GM18508 (cell line): ENCODE measurements around the gene NBR1.
"Not testable (repeated sequence)": the region's sequence is repeated elsewhere in the genome, so short reads cannot be mapped to it uniquely, and the experiment has no call there.

Experiments used
- ATAC-seq: cut with Tn5 transposase; IDR thresholded peaks from one replicate; pipeline ENCODE4 v1.9.1; 2021; ENCODE audit warnings: moderate number of reproducible peaks; ENCODE audit not compliant: insufficient read depth, unreplicated experiment

The NBR1 gene, protein sequence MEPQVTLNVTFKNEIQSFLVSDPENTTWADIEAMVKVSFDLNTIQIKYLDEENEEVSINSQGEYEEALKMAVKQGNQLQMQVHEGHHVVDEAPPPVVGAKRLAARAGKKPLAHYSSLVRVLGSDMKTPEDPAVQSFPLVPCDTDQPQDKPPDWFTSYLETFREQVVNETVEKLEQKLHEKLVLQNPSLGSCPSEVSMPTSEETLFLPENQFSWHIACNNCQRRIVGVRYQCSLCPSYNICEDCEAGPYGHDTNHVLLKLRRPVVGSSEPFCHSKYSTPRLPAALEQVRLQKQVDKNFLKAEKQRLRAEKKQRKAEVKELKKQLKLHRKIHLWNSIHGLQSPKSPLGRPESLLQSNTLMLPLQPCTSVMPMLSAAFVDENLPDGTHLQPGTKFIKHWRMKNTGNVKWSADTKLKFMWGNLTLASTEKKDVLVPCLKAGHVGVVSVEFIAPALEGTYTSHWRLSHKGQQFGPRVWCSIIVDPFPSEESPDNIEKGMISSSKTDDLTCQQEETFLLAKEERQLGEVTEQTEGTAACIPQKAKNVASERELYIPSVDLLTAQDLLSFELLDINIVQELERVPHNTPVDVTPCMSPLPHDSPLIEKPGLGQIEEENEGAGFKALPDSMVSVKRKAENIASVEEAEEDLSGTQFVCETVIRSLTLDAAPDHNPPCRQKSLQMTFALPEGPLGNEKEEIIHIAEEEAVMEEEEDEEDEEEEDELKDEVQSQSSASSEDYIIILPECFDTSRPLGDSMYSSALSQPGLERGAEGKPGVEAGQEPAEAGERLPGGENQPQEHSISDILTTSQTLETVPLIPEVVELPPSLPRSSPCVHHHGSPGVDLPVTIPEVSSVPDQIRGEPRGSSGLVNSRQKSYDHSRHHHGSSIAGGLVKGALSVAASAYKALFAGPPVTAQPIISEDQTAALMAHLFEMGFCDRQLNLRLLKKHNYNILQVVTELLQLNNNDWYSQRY

DNA sequence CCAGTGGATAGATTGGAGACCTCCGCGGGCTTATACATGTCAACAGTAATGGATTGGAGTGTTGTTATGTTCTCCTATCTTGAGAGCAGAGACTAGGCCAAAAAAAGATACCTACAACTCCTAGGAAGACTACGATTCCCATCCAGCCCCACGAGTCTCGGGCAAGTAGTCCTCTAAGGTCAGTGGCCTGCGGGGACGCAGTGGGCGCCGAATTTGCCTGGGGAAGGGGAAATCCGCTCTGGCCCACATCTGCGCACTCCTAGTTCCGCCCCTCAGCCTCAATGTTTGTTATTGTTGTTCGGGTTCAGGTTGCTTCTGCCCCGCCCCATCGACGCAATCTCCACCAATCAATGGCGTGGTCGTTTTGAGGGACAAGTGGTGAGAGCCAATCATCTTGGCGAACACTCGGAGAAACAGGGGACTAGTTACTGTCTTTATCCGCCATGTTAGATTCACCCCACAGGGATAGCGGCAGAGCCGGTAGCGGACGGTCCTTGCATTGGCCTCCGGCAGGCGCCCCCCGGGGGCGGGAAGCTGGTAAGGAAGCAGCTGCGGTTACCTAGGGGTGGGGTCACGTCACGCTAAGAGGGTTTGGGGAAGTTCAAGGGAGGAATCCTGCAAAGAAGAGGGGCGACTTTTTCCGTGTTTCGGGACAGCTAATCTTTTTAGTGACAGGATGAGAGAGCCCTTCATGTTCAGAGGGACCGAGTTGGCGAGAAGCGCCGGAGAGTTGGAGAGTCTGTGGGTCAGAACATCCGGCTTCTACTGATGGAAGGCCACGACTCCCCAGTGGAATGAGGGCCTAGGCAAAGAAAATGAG is at the start of gene NBR1:
NBR1 (plus strand) TSS at position 449 of the 820 bp plus-strand sequence. CDS start 4,586 bp downstream, outside the sequence.
- ATAC-seq: peak; percentile 41

DNA sequence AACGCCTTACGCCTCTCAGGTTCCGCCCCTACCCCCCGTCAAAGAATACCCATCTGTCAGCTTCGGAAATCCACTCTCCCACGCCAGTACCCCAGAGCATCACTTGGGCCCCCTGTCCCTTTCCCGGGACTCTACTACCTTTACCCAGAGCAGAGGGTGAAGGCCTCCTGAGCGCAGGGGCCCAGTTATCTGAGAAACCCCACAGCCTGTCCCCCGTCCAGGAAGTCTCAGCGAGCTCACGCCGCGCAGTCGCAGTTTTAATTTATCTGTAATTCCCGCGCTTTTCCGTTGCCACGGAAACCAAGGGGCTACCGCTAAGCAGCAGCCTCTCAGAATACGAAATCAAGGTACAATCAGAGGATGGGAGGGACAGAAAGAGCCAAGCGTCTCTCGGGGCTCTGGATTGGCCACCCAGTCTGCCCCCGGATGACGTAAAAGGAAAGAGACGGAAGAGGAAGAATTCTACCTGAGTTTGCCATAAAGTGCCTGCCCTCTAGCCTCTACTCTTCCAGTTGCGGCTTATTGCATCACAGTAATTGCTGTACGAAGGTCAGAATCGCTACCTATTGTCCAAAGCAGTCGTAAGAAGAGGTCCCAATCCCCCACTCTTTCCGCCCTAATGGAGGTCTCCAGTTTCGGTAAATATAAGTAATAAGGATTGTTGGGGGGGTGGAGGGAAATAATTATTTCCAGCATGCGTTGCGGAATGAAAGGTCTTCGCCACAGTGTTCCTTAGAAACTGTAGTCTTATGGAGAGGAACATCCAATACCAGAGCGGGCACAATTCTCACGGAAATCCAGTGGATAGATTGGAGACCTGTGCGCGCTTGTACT is 45.7 kb upstream of the NBR1 start, which contains the start of gene BRCA1:
BRCA1 (minus strand) TSS at position 232 of the 834 bp plus-strand sequence. CDS start 1,268 bp downstream, outside the sequence.
- peak; percentile 89 for ATAC-seq

DNA sequence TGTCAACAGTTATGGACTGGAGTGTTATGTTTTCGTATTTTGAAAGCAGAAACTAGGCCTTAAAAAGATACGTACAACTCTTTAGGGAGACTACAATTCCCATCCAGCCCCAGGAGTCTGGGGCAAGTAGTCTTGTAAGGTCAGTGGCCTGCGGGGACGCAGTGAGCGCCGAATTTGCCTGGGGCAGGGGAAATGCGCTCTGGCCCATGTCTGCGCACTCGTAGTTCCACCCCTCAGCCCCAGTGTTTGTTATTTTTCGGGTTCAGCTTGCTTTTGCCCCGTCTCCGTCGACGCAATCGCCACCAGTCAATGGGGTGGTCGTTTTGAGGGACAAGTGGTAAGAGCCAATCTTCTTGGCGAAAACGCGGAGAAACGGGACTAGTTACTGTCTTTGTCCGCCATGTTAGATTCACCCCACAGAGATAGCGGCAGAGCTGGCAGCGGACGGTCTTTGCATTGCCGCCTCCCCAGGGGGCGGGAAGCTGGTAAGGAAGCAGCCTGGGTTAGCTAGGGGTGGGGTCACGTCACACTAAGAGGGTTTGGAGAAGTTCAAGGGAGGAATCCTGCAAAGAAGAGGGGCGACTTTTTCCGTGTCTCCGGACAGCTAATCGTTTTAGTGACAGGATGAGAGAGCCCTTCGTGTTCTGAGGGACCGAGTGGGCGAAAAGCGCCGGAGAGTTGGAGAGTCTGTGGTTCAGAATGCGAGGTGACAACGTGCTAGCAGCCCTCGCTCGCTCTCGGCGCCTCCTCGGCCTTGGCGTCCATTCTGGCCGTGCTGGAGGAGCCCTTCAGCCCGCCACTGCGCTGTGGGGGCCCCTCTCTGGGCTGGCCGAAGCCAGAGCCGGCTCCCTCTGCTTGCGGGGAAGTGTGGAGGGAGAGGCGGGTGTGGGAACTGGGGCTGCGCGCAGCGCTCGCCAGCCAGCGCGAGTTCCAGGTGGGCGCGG is 44.8 kb upstream of the NBR1 start:
- ATAC-seq: no peak

DNA sequence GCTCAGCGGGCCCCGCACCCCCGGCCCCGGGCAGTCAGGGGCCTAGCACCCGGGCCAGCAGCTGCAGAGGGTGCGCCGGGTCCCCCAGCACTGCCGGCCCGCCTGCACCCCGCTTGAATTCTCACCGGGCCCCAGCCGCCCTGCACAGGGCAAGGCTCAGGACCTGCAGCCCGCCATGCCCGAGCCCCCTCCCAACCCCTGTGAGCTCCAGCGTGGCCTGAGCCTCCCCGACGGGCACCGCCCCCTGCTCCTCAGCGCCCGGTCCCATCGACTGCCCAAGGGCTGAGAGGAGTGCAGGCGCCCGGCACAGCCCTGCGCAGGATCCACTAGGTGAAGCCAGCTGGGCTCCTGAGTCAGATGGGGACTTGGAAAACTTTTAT is 44.1 kb upstream of the NBR1 start:
- no peak for ATAC-seq

DNA sequence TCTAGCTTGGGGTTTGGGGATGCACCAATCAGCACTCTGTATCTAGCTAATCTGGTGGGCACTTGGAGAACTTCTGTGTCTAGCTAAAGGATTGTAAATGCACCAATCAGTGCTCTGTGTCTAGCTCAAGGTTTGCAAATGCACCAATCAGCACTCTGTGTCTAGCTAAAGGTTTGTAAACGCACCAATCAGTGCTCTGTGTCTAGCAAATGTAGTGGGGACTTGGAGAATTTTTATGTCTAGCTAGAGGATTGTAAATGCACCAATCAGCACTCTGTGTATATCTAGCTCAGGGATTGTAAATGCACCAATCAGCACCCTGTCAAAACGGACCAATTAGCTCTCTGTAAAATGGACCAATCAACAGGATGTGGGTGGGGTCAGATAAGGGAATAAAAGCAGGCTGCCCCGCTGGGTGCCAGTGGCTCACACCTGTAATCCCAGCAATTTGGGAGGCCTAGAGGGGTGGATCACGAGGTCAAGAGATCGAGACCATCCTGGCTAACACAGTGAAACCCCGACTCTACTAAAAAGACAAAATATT is 43.6 kb upstream of the NBR1 start:
- ATAC-seq: not testable (repeated sequence)

DNA sequence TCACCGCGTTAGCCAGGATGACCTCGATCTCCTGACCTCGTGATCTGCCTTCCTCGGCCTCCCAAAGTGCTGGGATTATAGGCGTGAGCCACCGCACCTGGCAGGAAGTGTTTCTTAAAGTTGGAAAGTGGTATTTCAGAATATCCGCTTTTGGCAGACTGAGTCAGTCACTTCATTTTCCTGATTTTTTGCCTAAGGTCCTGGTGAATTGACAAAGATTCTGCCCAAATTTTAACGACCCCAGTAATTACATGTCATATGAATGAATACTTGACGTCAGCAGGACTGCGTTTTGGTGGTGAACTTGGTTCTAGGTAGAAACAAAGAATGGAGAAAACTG is 41.4 kb upstream of the NBR1 start:
- no peak for ATAC-seq

DNA sequence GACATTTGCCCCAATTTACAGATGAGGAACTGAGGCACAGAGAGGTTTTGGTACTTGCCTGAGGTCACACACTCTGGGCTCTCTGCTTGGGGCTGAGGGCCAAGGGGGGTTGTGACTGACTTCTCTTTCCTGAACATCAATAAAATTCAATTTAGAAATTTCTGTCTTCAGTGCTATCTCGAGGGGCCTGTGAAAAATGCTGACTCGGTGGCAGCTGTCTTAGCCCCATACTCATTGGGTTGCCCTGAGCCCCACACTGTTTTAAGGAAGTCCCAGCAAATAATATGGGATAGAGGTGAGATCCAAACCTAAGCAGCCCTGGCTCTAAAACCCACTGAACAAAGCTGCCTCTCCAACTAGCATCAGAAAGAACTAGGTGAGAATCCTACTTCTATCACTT is 38.9 kb upstream of the NBR1 start:
- no peak for ATAC-seq

DNA sequence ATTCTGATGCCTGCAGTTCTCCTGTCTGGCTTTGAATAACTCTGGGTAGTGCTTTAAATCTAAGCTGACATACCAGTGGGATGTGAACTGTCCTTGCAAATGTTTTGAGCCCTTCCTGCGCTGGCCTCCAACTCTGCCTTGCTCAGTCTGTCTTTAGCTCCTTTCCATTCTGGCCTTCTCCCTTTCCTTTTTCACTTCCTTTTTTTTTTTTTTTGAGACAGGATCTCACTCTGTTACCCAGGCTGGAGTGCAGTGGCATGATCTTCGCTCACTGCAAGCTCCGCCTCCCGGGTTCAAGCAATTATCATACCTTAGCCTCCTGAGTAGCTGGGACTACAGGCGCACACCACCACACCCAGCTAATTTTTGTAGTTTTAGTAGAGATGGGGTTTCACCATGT is 37.6 kb upstream of the NBR1 start:
- ATAC-seq: not testable (repeated sequence)

DNA sequence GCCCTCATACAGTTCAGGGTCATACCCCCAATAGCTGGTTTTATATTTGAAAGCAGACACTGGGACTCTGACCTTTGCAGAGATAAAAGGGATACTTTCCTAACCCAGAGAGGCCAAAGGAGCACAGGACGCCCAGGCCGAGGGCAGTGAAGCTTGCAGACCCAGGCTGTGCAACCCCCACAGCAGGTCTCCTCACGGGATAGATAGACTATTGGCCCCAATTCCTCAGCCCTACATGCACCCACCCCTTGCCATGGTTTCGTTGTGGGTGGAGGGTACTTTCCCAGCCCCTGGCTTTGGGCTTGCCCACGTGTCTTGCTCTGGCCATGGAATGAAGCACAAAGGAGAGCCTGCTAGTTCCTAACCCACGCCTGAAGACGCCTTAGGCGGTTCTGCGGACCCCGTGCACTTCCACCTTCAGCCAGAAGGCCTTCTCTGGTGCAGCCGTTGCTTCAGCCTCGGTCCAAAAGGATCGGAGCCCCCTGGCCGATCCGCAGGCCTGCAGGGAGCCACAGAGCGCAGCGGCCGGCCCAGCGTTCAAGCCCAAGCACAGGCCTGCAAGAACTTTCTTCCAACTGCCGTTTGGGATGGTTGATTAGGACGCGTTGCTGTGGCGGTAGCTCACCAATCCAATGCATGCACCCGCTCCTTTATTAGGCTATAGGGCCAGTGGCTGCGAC is 36.1 kb upstream of the NBR1 start:
- no peak for ATAC-seq

DNA sequence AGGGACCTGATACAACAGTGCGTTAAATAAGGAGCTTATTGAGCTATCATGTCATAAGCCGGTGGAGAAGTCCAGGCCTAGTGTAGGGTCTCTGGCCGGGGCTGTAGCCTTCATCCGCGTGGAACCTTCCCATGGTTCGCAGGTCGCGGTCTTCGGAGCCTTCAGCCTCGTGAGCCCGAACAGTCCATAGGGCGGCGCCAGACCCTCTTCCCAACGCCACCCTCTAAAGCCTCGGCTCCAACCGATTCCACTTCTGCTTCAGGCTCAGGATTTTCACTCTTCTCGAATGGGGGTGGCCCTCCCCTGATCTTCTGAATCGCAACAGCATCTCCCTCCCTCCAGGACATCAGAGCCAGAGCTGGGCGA is 35.6 kb upstream of the NBR1 start:
- no peak for ATAC-seq

DNA sequence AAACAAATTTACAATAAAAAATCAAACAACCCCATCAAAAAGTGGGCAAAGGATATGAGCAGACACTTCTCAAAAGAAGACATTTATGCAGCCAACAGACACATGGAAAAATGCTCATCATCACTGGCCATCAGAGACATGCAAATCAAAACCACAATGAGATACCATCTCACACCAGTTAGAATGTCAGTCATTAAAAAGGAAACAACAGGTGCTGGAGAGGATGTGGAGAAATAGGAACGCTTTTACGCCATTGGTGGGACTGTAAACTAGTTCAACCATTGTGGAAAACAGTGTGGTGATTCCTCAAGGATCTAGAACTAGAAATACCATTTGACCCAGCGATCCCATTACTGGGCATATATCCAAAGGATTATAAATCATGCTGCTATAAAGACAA is 34.4 kb upstream of the NBR1 start:
- ATAC-seq: not testable (repeated sequence)

DNA sequence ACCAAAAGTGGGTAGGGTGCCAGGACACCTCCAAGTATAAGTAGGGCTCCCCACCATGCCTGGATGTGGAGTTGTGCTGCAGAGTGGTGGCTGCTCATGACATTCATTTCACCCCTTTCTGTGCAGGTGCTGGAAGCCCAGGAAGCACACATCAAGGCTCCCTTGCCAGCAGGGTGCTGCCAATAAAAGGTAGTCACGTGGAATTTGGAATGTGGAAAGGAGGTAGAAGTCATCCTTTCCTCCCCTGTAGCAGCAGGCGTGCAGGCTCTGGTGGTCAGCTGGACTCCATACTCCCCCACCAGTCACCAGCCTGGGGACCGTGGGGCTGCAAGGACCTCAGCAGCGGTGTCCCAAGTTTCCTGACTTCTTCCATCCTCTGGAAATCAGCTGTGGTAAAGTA is 32.5 kb upstream of the NBR1 start:
- not testable (repeated sequence) for ATAC-seq

DNA sequence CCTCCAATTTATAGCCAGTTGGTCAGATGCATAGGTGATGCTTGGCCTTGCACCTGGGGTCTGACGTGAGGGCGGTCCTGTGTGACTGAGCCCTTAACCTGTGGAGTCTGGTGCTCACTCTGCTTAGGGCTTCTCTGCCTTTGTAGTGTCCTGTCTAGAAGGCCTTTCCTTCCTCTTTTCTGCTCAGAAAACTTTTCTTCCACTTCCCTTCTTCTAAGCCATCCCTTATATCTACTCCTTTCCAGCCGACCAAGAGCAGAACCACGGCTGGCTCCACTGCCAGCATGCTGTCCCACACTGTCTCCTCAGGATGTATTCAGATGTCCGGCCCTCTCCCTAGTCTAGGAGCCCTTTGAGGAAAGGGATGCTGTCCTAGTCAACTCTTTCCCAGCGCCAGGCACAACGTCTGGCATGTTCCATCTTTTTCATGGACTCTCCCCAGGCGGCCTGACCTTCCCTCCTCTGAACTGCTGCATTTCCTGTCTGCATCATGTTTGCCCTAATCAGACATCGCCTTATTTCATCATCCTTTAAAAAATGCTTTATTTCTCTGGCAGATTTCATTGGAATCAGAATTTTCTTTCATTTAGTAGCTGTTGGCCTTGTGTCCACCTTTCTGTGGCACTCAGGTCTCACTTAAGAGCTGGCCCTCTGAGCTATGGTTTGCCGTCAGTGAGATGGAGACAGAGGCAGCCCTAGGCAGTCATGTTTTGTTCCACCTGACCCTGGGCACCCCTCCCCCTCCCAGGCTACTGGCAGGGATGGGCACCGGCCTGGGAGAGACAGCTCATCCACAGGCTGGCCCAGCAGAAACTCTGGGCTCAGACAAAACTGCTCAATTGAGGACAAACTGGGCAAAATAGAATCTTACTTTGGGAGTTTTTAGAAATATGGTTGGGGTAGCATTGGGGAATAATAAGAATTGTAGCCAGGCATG is 30.4 kb upstream of the NBR1 start:
- ATAC-seq: no peak

DNA sequence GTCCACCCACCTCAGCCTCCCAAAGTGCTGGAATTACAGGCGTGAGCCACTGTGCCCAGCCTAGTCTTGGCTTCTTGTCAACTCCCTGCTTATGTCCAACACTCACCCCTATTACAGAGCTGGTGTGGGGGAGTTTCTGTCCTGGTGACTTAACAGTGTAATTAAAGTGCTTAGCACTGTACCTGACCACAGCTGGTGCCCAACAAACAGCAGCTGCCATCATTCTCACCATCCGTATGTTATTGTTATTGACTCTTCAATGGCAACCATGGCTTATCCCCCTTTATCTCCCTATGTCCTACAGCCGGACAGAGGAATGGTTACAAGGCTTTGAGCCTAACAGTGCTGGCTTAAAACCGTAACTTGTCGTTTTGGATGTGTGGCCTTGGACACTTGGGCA is 28.9 kb upstream of the NBR1 start:
- ATAC-seq: no peak

DNA sequence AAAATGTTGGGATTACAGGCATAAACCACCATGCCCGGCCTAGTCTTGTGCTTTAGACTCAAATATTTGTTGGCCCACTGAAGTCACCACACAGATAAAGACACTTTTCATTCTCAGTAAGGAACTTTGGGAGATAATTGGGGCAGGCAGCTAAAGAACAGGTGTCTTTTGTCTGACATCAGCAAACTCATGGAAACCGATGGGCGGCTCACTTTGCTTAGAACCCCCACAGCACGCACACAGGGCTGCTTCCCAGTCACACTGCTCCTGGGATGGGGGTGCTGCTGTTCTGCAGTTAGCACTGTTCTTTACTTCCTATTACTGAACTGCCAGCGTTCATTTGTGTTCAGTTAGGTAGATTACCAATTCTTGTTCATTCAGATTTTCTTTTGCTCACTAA is 27.8 kb upstream of the NBR1 start:
- no peak for ATAC-seq

DNA sequence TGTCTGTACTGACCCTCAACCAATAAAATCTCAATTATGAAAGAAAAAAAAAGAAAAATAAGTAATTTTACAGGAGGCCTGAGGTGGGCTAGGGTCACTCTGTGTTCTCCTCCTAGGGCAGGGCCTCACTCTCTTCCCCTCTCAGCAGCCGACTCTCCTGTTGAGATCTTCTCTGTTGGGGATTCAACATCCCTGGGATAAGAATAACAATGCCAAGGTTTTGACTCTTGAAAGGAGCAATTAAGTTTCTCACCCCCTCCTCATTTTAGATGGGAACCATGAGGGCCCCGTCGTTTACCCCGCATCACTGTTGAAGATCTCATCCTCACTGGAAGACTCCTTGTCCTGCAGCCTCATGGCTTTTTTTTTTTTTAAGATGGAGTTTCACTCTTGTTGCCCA is 24.4 kb upstream of the NBR1 start:
- no peak for ATAC-seq
